NB4 (cell line): ENCODE measurements around the gene FLNB.

Experiments
- DNase-seq: peaks from one replicate; pipeline ENCODE4 v3.0.0; 2010; ENCODE audit warnings: low read depth
- H3K4me3 ChIP-seq: one replicate; pipeline ENCODE4 v1.5.1; 2011; ENCODE audit warnings: mild to moderate bottlenecking, low read depth, low read length, moderate library complexity
- MAX ChIP-seq: IDR thresholded peaks from 2 replicates; pipeline ENCODE4 v1.6.1; 2011; ENCODE audit warnings: low read depth, low read length
- MYC ChIP-seq: IDR thresholded peaks from 2 replicates; pipeline ENCODE4 v1.6.1; 2011; ENCODE audit warnings: low read depth, low read length
- POLR2A ChIP-seq: IDR thresholded peaks from 2 replicates; pipeline ENCODE4 v1.6.1; 2011; ENCODE audit warnings: mild to moderate bottlenecking; ENCODE audit not compliant: insufficient read length; ENCODE audit errors: extremely low read depth
- TF ChIP-seq, protein P1 (sequence below): IDR thresholded peaks from one replicate; pipeline ENCODE4 v1.5.1; 2012; ENCODE audit warnings: low read depth, low read length

Gene FLNB

DNA sequence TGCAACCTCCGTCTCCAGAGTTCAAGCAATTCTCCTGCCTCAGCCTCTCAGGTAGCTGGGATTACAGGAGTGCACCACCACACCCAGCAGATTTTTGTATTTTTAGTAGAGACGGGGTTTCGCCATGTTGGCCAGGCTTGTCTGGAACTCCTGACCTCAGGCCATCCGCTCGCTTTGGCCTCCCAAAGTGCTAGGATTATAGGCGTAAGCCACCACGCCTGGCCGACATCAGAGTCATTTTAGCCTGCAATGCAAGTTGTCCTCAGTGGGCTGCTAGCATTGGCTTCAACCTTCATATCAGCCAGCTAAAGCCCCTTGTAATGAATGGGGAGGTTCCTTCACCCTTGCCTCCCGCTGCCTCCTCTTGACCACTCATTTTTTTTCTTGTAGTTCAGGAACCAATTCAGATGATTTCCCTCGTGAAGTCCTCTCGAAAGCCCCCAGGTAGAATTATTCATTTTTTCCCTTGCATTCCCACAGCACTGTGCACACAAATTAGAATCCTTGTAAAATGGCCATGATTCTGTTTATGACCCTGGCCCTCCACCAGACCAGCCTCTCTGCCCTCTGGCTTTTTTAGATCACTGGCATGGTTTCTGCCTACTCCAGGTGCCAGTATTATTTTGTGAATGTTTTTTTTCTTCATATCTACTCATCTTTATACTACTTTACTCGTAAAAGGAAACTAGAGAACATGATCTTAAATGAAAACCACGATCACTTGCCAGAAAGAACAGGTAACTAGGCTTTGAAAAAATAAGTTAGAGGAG lies 29.1 kb downstream of the FLNB start:
- no peak for DNase-seq
- H3K4me3 ChIP-seq, result no peak overlapping the region
- TF ChIP-seq POLR2A, result no peak
- TF ChIP-seq, protein P1, sequence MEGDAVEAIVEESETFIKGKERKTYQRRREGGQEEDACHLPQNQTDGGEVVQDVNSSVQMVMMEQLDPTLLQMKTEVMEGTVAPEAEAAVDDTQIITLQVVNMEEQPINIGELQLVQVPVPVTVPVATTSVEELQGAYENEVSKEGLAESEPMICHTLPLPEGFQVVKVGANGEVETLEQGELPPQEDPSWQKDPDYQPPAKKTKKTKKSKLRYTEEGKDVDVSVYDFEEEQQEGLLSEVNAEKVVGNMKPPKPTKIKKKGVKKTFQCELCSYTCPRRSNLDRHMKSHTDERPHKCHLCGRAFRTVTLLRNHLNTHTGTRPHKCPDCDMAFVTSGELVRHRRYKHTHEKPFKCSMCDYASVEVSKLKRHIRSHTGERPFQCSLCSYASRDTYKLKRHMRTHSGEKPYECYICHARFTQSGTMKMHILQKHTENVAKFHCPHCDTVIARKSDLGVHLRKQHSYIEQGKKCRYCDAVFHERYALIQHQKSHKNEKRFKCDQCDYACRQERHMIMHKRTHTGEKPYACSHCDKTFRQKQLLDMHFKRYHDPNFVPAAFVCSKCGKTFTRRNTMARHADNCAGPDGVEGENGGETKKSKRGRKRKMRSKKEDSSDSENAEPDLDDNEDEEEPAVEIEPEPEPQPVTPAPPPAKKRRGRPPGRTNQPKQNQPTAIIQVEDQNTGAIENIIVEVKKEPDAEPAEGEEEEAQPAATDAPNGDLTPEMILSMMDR, result no peak
- no peak for TF ChIP-seq MAX
- no peak for TF ChIP-seq MYC

DNA sequence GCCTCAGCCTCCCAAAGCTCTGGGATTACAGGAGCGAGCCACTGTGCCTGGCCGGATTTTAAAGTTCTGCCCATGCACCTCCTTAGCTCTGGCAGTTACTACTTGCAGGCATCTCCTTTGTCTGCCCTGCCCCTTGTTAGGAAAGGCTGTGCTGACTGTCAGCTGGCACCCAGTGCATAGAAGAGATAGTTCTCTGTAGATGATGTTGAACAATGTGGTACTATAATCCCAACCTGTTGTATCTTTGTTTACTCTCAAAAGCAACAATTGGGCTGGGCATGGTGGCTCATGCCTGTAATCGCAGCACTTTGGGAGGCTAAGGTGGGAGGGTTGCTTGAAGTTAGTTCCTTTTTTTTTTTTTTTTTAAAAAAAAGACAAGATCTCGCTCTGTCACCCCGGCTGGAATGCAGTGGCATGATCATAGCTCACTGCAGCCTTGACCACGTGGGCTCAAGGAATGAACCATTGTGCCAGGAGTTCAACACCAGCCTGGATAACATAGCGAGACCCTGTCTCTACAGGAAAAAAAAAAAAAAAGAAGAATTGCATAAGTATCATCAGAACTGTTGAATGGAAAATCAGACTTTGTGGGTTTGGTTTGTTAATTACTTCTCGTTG lies 30.6 kb downstream of the FLNB start:
- no peak overlapping the region for H3K4me3 ChIP-seq
- DNase-seq, result peak; percentile 56
- TF ChIP-seq, protein P1, result no peak
- TF ChIP-seq MAX, result peak; percentile 54; the same call in 1 of the 2 replicates

DNA sequence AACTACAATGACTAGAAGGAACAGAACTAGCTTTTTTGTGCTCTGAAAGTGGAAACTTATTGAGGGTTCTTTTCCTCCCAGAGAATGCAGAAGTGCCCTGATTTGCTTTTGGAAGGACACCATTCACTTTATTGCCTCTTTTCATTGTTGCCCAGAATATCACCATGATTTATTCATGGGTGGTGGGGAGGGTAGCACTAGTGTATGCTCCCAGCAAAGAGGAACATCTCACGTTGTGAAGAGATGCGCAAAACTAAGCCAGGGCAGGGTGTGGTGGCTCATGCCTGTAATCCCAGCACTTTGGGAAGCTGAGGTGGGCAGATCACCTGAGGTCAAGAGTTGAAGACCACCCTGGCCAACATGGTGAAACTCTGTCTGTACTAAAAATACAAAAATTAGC lies 31.4 kb downstream of the FLNB start:
- no peak for DNase-seq
- H3K4me3 ChIP-seq, result no peak overlapping the region
- TF ChIP-seq MAX (no peak), MYC (no peak)
- TF ChIP-seq, protein P1, result no peak

DNA sequence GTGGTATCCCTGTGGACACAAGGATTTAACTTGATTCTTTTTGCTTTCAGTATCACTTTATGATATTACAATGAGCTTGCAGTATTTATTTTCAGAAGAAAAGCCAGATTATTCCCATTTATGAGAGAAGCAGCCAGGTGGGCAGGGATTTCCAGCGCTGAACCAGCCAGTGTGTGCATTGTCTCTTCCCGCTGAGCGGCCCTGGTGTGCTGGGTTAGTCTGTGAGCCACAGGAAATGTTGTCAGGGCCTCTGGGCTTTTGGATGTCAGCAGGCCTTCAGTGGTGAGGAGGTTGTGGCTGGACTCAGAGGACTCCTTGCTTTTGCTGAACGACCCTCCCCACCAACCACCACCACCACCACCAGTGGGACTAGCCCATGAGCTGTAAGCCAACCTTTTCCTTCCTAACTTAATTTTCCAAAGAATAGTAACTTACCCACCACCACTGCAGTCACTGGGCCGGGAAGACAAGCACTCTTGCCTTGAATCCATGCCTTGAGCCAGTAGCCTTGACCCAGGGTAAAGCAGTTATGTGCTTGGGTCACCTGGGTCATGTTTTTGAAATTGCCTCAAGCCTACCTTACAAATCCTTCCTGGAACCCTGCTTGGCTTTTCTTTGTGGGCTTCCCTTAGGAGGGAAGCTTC lies 33.1 kb downstream of the FLNB start:
- TF ChIP-seq MYC, result no peak
- no peak for TF ChIP-seq MAX
- TF ChIP-seq, protein P1, result no peak
- TF ChIP-seq POLR2A, result no peak
- H3K4me3 ChIP-seq, result no peak overlapping the region
- peak; percentile 42 for DNase-seq

DNA sequence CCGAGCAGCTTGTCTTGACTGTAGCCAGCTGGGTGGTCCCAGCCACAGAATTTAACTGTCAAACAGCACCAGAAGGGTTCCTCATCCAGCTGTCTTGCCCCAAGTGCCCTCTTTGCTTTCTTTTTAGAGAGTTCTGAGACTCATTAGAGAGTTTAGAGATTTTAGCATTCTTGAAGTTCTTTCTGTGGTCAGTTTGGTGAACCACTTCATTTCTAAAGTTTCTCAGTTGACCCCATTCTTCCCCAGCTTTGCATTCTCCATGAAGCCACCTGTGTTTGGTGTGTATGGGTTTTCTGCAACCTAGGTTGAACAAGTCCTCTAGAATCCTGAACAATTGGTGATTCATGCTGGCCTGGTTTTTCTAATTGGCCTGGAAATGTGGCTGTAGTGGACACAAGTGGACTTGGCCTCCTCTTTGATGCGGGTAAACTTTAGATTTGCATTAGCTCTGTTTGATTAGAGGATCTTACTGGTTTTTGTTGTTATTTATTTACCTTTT lies 33.7 kb downstream of the FLNB start:
- H3K4me3 ChIP-seq, result no peak overlapping the region
- no peak for DNase-seq
- no peak for TF ChIP-seq MYC

GRCh38 chr3:58042947-58043707 lies 34.9 kb downstream of the FLNB start:
- DNase-seq, result no peak
- TF ChIP-seq, protein P1, result no peak
- TF ChIP-seq MAX (no peak), POLR2A (no peak), MYC (no peak)
- H3K4me3 ChIP-seq, result no peak overlapping the region
